COLO668 (cell line): ENCODE results near the gene KANSL2.
A peak's percentile ranks its signal among the peaks of the same experiment; 100 is the strongest.
"Not testable (repeated sequence)": the region's sequence is repeated elsewhere in the genome, so short reads cannot be mapped to it uniquely, and the experiment has no call there.

ENCODE experiments used
- DNase-seq: peaks from one replicate; lab custom pipeline; 2025; ENCODE audit not compliant: unreplicated experiment; lab: John Stamatoyannopoulos, UW

The KANSL2 gene

GRCh38 chr12:48683534-48683933, 1.5 kb upstream of the KANSL2 start:
- no peak for DNase-seq

DNA sequence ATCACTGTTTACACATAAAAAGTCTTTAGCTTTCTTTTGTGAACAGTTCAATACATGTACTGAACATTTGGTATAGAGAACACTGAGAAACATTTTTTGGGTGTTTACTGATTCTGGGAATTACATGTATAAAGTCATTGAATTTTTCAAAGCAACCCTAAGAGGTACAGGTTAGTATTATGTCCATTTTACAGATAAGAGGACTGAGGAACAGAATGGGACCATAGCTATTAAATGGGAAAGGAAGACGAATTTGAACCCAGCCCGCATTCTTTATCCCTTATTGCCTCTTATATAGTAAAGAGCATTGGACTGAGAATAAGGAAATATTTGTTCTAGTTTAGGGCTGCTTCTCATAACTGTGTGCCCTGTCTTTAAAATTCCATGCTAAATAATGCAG, 889 bp upstream of the KANSL2 start:
- DNase-seq = no peak

DNA sequence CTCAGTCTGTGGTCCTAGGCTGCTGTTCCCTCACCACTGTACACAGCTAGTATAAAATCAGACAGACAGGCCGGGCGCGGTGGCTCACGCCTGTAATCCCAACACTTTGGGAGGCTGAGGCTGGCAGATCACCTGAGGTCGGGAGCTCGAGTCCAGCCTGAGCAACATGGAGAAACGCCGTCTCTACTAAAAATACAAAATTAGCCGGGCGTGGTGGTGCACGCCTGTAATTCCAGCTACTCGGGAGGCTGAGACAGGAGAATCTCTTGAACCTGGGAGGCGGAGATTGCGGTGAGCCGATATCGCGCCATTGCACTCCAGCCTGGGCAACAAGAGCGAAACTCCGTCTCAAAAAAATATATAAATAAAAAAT, 481 bp upstream of the KANSL2 start:
- not testable (repeated sequence) for DNase-seq

- no peak for DNase-seq
Observed at GRCh38 chr12:48681399-48681709, 684 bp downstream of the KANSL2 start.

- DNase-seq = no peak
Observed at GRCh38 chr12:48680861-48681260, 1.2 kb downstream of the KANSL2 start.

DNA sequence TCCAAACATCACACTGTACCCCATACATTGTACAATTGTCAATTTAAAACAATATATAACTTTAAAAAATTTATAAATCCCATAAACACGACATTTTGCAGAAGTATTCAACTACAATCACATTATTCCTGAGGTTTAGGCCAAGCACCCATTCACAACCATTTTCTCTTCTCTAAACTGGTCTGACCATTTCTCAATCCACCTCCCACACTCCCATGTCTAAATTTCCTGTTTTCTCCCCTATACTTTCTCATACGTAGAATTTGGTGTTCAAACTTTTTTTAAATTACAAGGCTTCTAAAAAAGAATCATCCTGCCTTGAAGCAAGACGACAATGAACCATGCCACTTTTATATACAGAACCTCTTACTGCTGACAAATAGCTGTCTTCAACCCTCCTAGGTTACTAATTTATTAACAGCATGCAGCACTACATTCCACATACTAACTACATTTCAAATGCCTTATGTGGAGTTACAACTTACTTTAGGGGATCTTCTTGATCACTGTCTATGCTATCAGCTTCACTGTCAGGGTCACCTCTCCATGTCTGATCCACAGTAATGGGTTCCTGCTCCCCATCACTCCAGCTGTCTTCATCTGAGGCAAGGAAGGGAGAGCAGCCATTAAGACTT, 3.4 kb downstream of the KANSL2 start:
- no peak for DNase-seq

DNA sequence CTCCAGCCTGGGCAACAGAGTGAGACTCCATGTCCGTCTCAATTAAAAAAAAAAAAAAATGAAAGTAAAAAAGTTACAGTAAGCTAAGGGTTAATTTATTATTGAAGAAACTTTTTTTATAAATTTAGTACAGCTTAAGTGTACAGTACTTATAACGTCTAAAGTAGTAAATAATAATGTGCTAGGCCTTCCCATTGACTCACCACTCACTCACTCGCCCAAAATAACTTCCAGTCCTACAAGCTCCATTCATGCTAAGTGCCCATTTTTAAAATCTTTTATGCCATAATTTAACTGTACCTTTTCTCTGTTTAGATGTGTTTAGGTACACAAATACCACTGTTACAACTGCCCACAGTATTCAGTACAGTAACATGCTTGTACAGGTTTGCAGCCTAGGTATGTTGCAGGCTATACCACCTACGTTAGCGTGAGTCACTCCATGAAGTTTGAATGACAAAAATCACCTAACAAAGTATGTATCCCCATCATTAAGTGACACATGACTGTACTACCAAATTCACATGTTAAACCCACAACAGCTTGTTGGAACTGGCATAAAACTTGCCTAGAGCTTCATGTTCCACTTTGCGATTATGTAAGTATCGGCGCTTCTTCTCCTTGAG, 10.7 kb downstream of the KANSL2 start:
- DNase-seq = no peak

DNA sequence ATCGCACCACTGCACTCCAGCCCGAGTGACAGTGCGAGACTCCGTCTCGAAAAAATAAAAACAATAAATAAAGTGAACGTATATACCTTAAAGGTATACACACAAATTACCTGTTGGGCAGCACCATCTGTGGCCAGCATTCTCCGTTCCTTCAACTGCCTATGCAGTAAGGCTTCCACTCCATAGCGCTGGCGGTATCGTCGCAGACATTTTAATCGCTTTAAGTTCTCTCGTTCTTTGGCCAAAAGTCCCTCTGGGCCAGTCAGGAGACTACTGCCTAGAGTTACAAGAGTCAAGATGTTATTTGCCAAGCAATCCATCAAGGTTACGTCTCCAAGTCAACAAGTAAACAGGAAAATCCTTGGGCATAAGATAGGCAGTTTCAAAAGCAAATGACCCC, 13.0 kb downstream of the KANSL2 start:
- no peak for DNase-seq

GRCh38 chr12:48659863-48660262, 22.2 kb downstream of the KANSL2 start:
- DNase-seq = no peak

GRCh38 chr12:48651681-48652080, 30.4 kb downstream of the KANSL2 start:
- DNase-seq = no peak

- not testable (repeated sequence) for DNase-seq
Observed at GRCh38 chr12:48645354-48645753, 36.7 kb downstream of the KANSL2 start.

DNA sequence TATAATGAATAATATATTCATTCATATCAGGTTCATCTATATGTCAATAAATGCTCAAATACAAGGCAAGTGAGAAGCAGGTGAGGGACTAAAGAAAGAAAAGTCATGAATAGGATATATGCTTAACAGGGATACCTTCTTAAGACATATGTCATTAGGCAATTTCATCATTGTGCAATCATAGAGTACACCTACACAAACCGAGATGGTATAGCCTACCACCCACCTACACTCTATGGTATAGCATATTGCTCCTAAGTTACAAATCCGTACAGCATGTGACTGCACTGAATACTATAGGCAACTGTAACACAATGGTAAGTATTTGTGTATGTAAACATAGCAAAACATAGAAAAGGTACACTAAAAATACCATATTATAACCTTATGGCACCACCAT, 39.0 kb downstream of the KANSL2 start:
- DNase-seq = no peak

DNA sequence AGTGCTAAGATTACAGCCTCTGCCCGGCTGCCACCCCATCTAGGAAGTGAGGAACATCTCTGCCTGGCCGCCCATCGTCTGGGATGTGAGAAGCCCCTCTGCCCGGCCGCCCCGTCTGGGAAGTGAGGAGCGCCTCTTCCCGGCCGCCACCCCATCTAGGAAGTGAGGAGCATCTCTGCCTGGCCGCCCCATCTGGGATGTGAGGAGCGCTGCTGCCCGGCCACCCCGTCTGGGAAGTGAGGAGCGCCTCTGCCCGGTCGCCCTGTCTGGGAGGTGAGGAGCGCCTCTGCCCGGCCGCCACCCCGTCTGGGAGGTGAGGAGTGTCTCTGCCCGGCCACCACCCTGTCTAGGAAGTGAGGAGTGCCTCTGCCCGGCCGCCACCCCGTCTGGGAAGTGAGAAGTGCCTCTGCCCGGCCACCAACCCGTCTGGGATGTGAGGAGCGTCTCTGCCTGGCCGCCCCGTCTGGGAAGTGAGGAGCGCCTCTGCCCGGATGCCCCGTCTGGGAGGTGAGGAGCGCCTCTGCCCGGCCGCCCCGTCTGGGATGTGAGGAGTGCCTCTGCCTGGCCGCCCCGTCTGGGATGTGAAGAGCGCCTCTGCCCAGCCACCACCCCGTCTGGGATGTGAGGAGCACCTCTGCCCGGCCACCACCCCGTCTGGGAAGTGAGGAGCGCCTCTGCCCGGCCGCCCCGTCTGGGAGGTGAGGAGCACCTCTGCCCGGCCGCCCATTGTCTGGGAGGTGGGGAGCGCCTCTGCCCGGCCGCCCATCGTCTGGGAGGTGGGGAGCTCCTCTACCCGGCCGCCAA, 40.1 kb downstream of the KANSL2 start:
- DNase-seq = not testable (repeated sequence)

DNA sequence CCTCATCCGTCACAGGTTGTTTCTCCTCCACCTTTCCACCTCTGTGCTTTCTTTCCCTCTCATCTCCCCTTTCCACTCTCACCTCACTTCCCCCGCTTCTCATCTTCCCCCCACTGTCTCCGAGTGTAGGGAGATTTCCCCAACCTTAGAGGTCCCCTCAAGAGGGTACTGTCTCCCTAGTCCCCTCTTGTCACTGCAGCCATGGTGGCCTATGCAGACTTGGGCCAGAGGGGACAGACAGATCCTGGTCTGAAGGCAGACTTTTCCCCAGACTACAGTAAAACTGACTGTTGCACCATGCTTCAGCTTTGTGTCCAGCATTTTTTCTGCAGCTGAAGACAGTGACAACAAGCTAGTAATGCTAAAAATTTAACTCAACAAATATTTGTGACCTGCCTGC, 41.2 kb downstream of the KANSL2 start:
- no peak for DNase-seq

DNA sequence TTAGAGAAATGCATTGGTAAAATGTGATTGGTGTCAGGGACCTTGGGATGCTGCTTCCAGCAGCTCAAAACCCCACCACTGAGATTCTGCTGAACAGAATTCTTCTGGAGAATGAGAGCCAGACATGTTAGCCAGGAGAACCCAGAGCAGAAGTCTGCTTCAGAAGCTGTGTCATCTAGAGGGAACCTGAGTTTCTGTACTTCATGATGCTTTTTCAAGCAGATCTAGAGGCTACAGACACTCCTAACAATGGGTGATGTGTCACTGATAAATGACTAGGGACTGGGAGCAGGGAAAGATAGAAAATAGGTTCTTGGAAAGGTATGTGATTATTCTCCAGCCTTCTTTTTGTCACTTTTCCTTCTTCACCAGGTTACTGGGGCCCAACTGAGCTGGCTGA, 41.6 kb downstream of the KANSL2 start:
- DNase-seq = no peak

- DNase-seq = no peak
Observed at GRCh38 chr12:48631071-48631470, 51.0 kb downstream of the KANSL2 start.

- no peak for DNase-seq
Observed at GRCh38 chr12:48630346-48630745, 51.7 kb downstream of the KANSL2 start.

DNA sequence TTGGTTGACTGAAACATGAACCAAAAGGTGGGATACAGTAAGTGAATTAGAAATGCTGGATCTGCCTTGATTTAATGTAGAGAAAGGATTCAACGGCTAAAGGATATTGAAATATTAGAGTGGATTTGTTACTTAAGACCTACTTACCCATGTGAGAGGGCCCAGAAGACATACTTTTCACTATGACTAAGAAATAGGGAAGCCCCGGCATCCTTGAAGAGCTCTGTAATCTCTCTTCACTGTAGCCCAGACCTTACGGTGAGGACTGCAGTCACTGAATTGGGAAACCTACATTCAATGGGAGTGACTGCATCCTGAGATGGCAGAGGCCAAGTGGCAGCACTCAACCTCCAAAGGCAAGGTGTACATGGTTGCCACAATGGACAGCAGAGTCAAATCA, 52.5 kb downstream of the KANSL2 start:
- DNase-seq = no peak

- DNase-seq = no peak
Observed at GRCh38 chr12:48627556-48627955, 54.5 kb downstream of the KANSL2 start.

- not testable (repeated sequence) for DNase-seq
Observed at GRCh38 chr12:48622997-48623396, 59.0 kb downstream of the KANSL2 start.

GRCh38 chr12:48618541-48618940, 63.5 kb downstream of the KANSL2 start:
- DNase-seq = peak; percentile 54

- DNase-seq = peak; percentile 0
Observed at GRCh38 chr12:48615681-48616080, 66.4 kb downstream of the KANSL2 start.
